Vagina (tissue), 2 donors: Measurements from ENCODE around the gene ST8SIA4. TPM values are rescaled to one million over a fixed set of nuclear protein-coding genes. Genes with fewer than 3 reads are reported as not detected.

Experiments used
- DNase-seq, 2 donors: peaks; one replicate each; pipeline ENCODE4 v3.0.0-alpha.2; 2017; ENCODE audit errors: extremely low spot score in 2 of 2
- H3K27ac ChIP-seq: fragments of 200-600 bp; sonication (generic); one replicate; pipeline ENCODE4 v1.5.1; 2019
- H3K27me3 ChIP-seq: fragments of 200-600 bp; sonication (generic); one replicate; pipeline ENCODE4 v1.5.1; 2019
- H3K36me3 ChIP-seq, 2 donors: fragments of 200-600 bp; sonication (generic); one replicate each; pipeline ENCODE4 v1.5.1; 2017 to 2019
- H3K4me1 ChIP-seq: fragments of 200-600 bp; sonication (generic); one replicate; pipeline ENCODE4 v1.5.1; 2019
- H3K4me3 ChIP-seq, 2 donors: fragments of 200-600 bp; sonication (generic); 1 replicate in 1 of 2; 2 replicates in 1 of 2; pipeline ENCODE4 v1.5.1; 2016 to 2019
- H3K9me3 ChIP-seq: fragments of 200-600 bp; sonication (generic); one replicate; pipeline ENCODE4 v1.5.1; 2019
- CTCF ChIP-seq, 3 experiments: fragments of 450-650 bp in 2 of 3; fragments of 200-600 bp in 1 of 3; sonication (generic) in 1 of 3; IDR thresholded peaks; one replicate each; pipeline ENCODE4 v1.5.1; 2017 to 2019; ENCODE audit warnings: antibody characterized with exemption in 3 of 3, mild to moderate bottlenecking in 2 of 3, moderate library complexity in 2 of 3
- POLR2A ChIP-seq, 2 donors: fragments of 450-650 bp; IDR thresholded peaks; one replicate each; pipeline ENCODE4 v1.6.1; 2017; ENCODE audit warnings: antibody characterized with exemption in 2 of 2, mild to moderate bottlenecking in 2 of 2, moderate library complexity in 2 of 2
- POLR2AphosphoS5 ChIP-seq, 2 donors: sonication (generic); formaldehyde crosslinking; IDR thresholded peaks; one replicate each; pipeline ENCODE4 v1.9.0; 2017; ENCODE audit warnings: antibody characterized with exemption in 2 of 2, mild to moderate bottlenecking in 2 of 2, low read depth in 1 of 2; ENCODE audit not compliant: insufficient read depth in 1 of 2
- intact Hi-C: fragments of 100-400 bp; cut with DNase I; formaldehyde crosslinking; loops from one replicate; pipeline ENCODE4 v1.15.1; 2023
- total RNA-seq: library from RNA; depleted of rRNA; stranded (reverse); fragments of >200 nt; gene quantifications from one replicate; pipeline ENCODE4 v1.2.3, GENCODE V29; 2016

ST8SIA4 gene
- total RNA-seq, 1 donor from 2014 or later = 4.2 TPM

DNA sequence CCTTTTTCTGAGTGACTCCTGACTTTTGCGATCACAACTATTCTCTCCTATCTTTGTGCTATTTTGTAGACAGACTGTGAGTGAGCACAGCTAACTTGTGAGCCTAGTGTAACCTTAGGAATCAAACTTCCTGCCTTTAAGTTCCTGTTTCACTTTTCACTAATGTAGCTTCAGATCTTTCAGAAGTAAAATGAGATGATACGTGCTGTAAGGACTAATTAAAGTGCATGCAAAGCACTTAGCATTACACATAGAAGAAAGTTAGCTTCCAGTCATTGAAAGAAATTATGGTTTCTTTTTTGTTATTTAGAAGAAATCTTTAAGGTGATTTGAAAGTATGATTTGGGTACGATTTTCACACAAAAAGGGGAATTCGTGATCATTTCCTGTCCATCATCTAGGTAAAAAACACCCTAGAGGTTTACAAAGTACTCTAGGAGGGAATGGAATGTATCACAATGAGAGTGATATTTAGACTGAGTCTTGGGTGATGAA, 122.7 kb downstream of the ST8SIA4 start:
- intact Hi-C loops = no loop called here

DNA sequence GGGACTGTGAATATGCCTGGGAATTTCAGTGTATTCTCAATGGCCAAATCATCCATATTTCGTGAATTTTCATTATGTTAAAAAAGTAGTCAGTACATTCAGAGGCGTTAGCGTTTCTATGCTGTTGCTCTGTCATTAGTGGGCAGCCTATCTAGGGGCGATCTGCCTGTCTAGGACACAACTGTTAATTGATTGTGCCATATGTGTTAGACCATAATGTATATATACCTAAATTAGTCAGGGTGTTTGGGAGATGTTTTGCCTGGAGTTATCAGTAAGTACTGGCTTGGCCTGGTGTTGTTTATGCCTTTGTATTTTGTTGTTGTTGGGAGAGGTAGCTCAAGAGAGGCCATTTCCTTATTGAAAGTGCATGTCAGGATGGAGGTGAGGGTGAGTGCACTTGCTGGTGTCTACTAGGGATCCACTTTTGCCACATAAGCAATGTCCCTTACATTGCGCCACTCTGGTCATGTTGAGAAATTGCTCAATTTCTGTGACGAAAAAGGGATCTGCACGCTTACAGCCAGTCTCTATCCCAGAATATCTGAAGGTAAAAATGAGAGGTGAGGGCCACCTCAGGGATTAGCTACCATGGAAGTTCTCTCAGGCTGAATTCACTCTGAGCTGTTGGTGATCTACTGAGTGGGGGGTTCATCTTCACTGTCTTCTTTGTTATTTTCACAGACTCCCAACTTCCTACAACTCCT, 123.3 kb downstream of the ST8SIA4 start:
- intact Hi-C loops = no loop called here

More for the DNA sequence above, 122.7 kb downstream of the ST8SIA4 start:
- Histone ChIP-seq H3K4me1 (no peaks in the 10 kb centered on the region), H3K27ac (no peak overlapping the region), H3K4me3 (no peak overlapping the region), H3K36me3 (no peaks in the 10 kb centered on the region), H3K27me3 (no peaks in the 10 kb centered on the region), H3K9me3 (no peaks in the 10 kb centered on the region)
- TF ChIP-seq POLR2A (IDR thresholded peaks at IDR 0.05) = no peak
- TF ChIP-seq POLR2AphosphoS5 (IDR thresholded peaks at IDR 0.05; ENCODE audit: insufficient read depth in 1 of 2, low read depth in 1 of 2) = no peak
- no peak for TF ChIP-seq CTCF (IDR thresholded peaks at IDR 0.05)
- no peak for DNase-seq

GRCh38 chr5:100777680-100778300, 125.3 kb downstream of the ST8SIA4 start:
- no peak overlapping the region for H3K27ac ChIP-seq
- H3K9me3 ChIP-seq = no peaks in the 10 kb centered on the region
- H3K36me3 ChIP-seq = no peaks in the 10 kb centered on the region
- intact Hi-C loops = no loop called here
- no peaks in the 10 kb centered on the region for H3K27me3 ChIP-seq
- TF ChIP-seq POLR2AphosphoS5 (IDR thresholded peaks at IDR 0.05; ENCODE audit: insufficient read depth in 1 of 2, low read depth in 1 of 2) = no peak
- TF ChIP-seq POLR2A (IDR thresholded peaks at IDR 0.05) = no peak
- TF ChIP-seq CTCF (IDR thresholded peaks at IDR 0.05) = no peak
- no peak for DNase-seq
- no peak overlapping the region for H3K4me3 ChIP-seq
- H3K4me1 ChIP-seq = no peaks in the 10 kb centered on the region

More for the DNA sequence above, 123.3 kb downstream of the ST8SIA4 start:
- H3K9me3 ChIP-seq = no peaks in the 10 kb centered on the region
- DNase-seq = no peak
- no peaks in the 10 kb centered on the region for H3K36me3 ChIP-seq
- no peak overlapping the region for H3K27ac ChIP-seq
- H3K4me3 ChIP-seq = no peak overlapping the region
- no peak for TF ChIP-seq CTCF (IDR thresholded peaks at IDR 0.05)
- TF ChIP-seq POLR2A (IDR thresholded peaks at IDR 0.05) = no peak
- no peak for TF ChIP-seq POLR2AphosphoS5 (IDR thresholded peaks at IDR 0.05; ENCODE audit: insufficient read depth in 1 of 2, low read depth in 1 of 2)
- H3K27me3 ChIP-seq = no peaks in the 10 kb centered on the region
- H3K4me1 ChIP-seq = no peaks in the 10 kb centered on the region

DNA sequence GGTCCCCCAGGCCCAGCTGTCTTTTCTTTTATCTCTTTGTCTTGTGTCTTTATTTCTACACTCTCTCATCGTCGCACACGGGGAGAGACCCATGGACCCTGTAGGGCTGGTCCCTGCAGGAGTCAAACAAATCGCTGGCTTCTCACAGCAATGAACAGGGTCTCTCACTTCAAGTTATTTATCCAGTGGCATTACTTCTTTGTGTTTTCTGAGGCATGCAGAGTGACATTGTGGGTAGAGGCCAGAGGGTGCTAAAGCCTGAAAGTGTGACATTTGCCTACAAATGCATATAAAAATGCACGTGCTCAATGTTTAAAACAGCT, 127.6 kb downstream of the ST8SIA4 start:
- H3K4me3 ChIP-seq = no peak overlapping the region
- no peaks in the 10 kb centered on the region for H3K9me3 ChIP-seq
- DNase-seq = no peak
- no peaks in the 10 kb centered on the region for H3K4me1 ChIP-seq
- no peaks in the 10 kb centered on the region for H3K36me3 ChIP-seq
- H3K27ac ChIP-seq = no peak overlapping the region
- intact Hi-C loops = no loop called here
- no peaks in the 10 kb centered on the region for H3K27me3 ChIP-seq
- TF ChIP-seq CTCF (IDR thresholded peaks at IDR 0.05) (no peak), POLR2A (IDR thresholded peaks at IDR 0.05) (no peak), POLR2AphosphoS5 (IDR thresholded peaks at IDR 0.05; ENCODE audit: insufficient read depth in 1 of 2, low read depth in 1 of 2) (no peak)

- Histone ChIP-seq H3K9me3 (no peaks in the 10 kb centered on the region), H3K27ac (no peak overlapping the region), H3K4me1 (no peaks in the 10 kb centered on the region), H3K4me3 (no peak overlapping the region), H3K36me3 (no peaks in the 10 kb centered on the region), H3K27me3 (no peaks in the 10 kb centered on the region)
- no peak for DNase-seq
- TF ChIP-seq POLR2A (IDR thresholded peaks at IDR 0.05) (no peak), POLR2AphosphoS5 (IDR thresholded peaks at IDR 0.05; ENCODE audit: insufficient read depth in 1 of 2, low read depth in 1 of 2) (no peak), CTCF (IDR thresholded peaks at IDR 0.05) (no peak)
- intact Hi-C loops = no loop called here
Observed at GRCh38 chr5:100772548-100772947, 130.5 kb downstream of the ST8SIA4 start.
